Measurements from ENCODE around the gene MBOAT1.

Gene MBOAT1

GRCh38 chr6:20137240-20137639 lies 75.0 kb downstream of the MBOAT1 start:
- DNase-seq (ENCODE audit: low read depth) = no peak
- no peak for TF ChIP-seq CTCF (conservative IDR thresholded peaks at IDR 0.05; ENCODE audit: low read length)
- no peak overlapping the region for H3K4me3 ChIP-seq (ENCODE audit: low read length)

GRCh38 chr6:20135677-20136268 lies 76.5 kb downstream of the MBOAT1 start:
- no peak for TF ChIP-seq CTCF (conservative IDR thresholded peaks at IDR 0.05; ENCODE audit: low read length)
- DNase-seq (ENCODE audit: low read depth) = no peak
- H3K4me3 ChIP-seq (ENCODE audit: low read length) = no peak overlapping the region

GRCh38 chr6:20134613-20135012 lies 77.7 kb downstream of the MBOAT1 start:
- H3K4me3 ChIP-seq (ENCODE audit: low read length) = no peak overlapping the region
- DNase-seq (ENCODE audit: low read depth) = no peak
- no peak for TF ChIP-seq CTCF (conservative IDR thresholded peaks at IDR 0.05; ENCODE audit: low read length)

- no peak overlapping the region for H3K4me3 ChIP-seq (ENCODE audit: low read length)
- no peak for DNase-seq (ENCODE audit: low read depth)
- no peak for TF ChIP-seq CTCF (conservative IDR thresholded peaks at IDR 0.05; ENCODE audit: low read length)
Observed at GRCh38 chr6:20129290-20130088, 82.8 kb downstream of the MBOAT1 start.

GRCh38 chr6:20128018-20128417 lies 84.3 kb downstream of the MBOAT1 start:
- H3K4me3 ChIP-seq (ENCODE audit: low read length) = no peak overlapping the region
- no peak for TF ChIP-seq CTCF (conservative IDR thresholded peaks at IDR 0.05; ENCODE audit: low read length)
- no peak for DNase-seq (ENCODE audit: low read depth)

- DNase-seq (ENCODE audit: low read depth) = peak; percentile 49
- TF ChIP-seq CTCF (conservative IDR thresholded peaks at IDR 0.05; ENCODE audit: low read length) = peak; percentile 95
- H3K4me3 ChIP-seq (ENCODE audit: low read length) = no peak overlapping the region
Observed at GRCh38 chr6:20126789-20127653, 85.2 kb downstream of the MBOAT1 start.
